Panc1 (cell line): ENCODE data around the gene C22orf15. TPM values are rescaled to one million over a fixed set of nuclear protein-coding genes. Genes with fewer than 3 reads are reported as not detected.

ENCODE experiments used
- ATAC-seq: fragments of 200-7000 bp; cut with Tn5 transposase; 2 replicates; pipeline ENCODE4 v1.9.1; 2020; ENCODE audit warnings: mild to moderate bottlenecking, moderate library complexity
- BruUV-seq: library from RNA; stranded (reverse); fragments of 400-500 nt; replicated peaks from 2 replicates; lab custom pipeline; 2021; lab: Mats Ljungman, UMichigan
- CTCF ChIA-PET: fragments of 300-600 bp; sonication (Branson Sonifier 250); formaldehyde crosslinking; loops from one replicate; lab custom pipeline; 2022; ENCODE audit warnings: antibody characterized with exemption; lab: Charles Lee
- POLR2A ChIA-PET: fragments of 300-600 bp; sonication (Branson Sonifier 250); formaldehyde crosslinking; loops from one replicate; lab custom pipeline; 2022; ENCODE audit warnings: antibody characterized with exemption; lab: Charles Lee
- DNase-seq: peaks from one replicate; pipeline ENCODE4 v3.0.0-alpha.2; 2010; ENCODE audit warnings: low read depth, low spot score
- H3K27ac ChIP-seq: 2 replicates; pipeline ENCODE4 v1.5.1; 2011; ENCODE audit warnings: mild to moderate bottlenecking, low read length, inconsistent platforms
- H3K27me3 ChIP-seq: fragments of 200-500 bp; sonication (Bioruptor generic); 2 replicates; pipeline ENCODE4 v1.6.0; 2014; ENCODE audit warnings: low read length, inconsistent platforms; ENCODE audit not compliant: control insufficient read depth, insufficient read depth
- H3K36me3 ChIP-seq: fragments of 200-500 bp; sonication (Bioruptor generic); 2 replicates; pipeline ENCODE4 v1.5.1; 2014; ENCODE audit warnings: inconsistent platforms, mild to moderate bottlenecking, low read length, moderate library complexity; ENCODE audit not compliant: control insufficient read depth, insufficient read depth
- H3K4me1 ChIP-seq: 2 replicates; pipeline ENCODE4 v1.5.1; 2011; ENCODE audit warnings: inconsistent platforms, mild to moderate bottlenecking, low read length, moderate library complexity; ENCODE audit not compliant: control insufficient read depth, insufficient read depth
- H3K4me3 ChIP-seq, 2 experiments: 2 replicates each; pipeline ENCODE4 v1.5.1; 2011 to 2012; ENCODE audit warnings: low read depth in 2 of 2, low read length in 2 of 2, mild to moderate bottlenecking in 2 of 2, inconsistent platforms in 1 of 2, moderate library complexity in 1 of 2
- H3K9me3 ChIP-seq: fragments of 200-500 bp; sonication (Bioruptor generic); 2 replicates; pipeline ENCODE4 v1.5.1; 2014; ENCODE audit warnings: low read depth, mild to moderate bottlenecking, inconsistent platforms, low read length, moderate library complexity; ENCODE audit not compliant: control insufficient read depth, insufficient read depth
- CTCF ChIP-seq: fragments of 450-650 bp; IDR thresholded peaks from 2 replicates; pipeline ENCODE4 v1.5.1; 2017; ENCODE audit warnings: mild to moderate bottlenecking
- POLR2AphosphoS5 ChIP-seq: IDR thresholded peaks from 2 replicates; pipeline ENCODE4 v1.6.1; 2012; ENCODE audit warnings: mild to moderate bottlenecking, low read depth, low read length, moderate library complexity
- REST ChIP-seq, 2 experiments: IDR thresholded peaks; 2 replicates each; pipeline ENCODE4 v1.6.1; 2011 to 2012; ENCODE audit warnings: low read depth in 2 of 2, control low read depth in 1 of 2, low read length in 1 of 2, mild to moderate bottlenecking in 1 of 2, moderate library complexity in 1 of 2; ENCODE audit not compliant: insufficient read depth in 1 of 2
- SIN3A ChIP-seq: IDR thresholded peaks from 2 replicates; pipeline ENCODE4 v1.6.1; 2012; ENCODE audit warnings: low read depth, mild to moderate bottlenecking, low read length, moderate library complexity, borderline replicate concordance; ENCODE audit not compliant: insufficient read depth
- TCF7L2 ChIP-seq: IDR thresholded peaks from 2 replicates; pipeline ENCODE4 v1.6.1; 2011; ENCODE audit warnings: mild to moderate bottlenecking, low read depth, low read length, inconsistent platforms
- in situ Hi-C: cut with HindIII; loops from 2 replicates; pipeline ENCODE4 v1.10.0; 2016; ENCODE audit warnings: low sequenced_read_pairs, low pct_unique_long_range_greater_than_20kb
- intact Hi-C: fragments of 100-400 bp; cut with micrococcal nuclease; formaldehyde crosslinking; loops from one replicate; pipeline ENCODE4 v1.10.0; 2022; ENCODE audit not compliant: unreplicated experiment
- total RNA-seq: library from RNA; stranded (reverse); gene quantifications from one replicate; pipeline ENCODE4 v1.2.1, GENCODE V29; 2021; ENCODE audit not compliant: unreplicated experiment

The C22orf15 gene
- total RNA-seq, 1 experiment from 2014 or later = not detected

GRCh38 chr22:23774922-23775436 lies 12.2 kb downstream of the C22orf15 start:
- Histone ChIP-seq H3K4me1 (no peaks in the 10 kb centered on the region), H3K9me3 (no peaks in the 10 kb centered on the region), H3K4me3 (no peak overlapping the region), H3K27me3 (no peaks in the 10 kb centered on the region), H3K36me3 (no peaks in the 10 kb centered on the region), H3K27ac (no peak overlapping the region)
- DNase-seq (no peak), ATAC-seq (no peak)
- intact Hi-C loops (loop anchor here (10.0 kb wide), 1 partner anchor 70 kb away; no protein-coding TSS in a partner anchor), in situ Hi-C loops (no loop called here)
- ChIA-PET POLR2A (interaction anchor here (0.7 to 1.0 kb wide), 2 partner anchors 12 to 18 kb away, joined by 3 to 4 read pairs; partner anchors contain the start of gene SMARCB1), CTCF (no interaction called here)
- TF ChIP-seq REST (IDR thresholded peaks at IDR 0.05; ENCODE audit: insufficient read depth in 1 of 2, low read depth in 2 of 2, low read length in 1 of 2) (no peak), TCF7L2 (no peak), SIN3A (no peak), CTCF (no peak), POLR2AphosphoS5 (no peak)
- no TSS peak for BruUV-seq

- H3K9me3 ChIP-seq = no peaks in the 10 kb centered on the region
- intact Hi-C loops = loop anchor here (10.0 kb wide), 1 partner anchor 69 kb away; no protein-coding TSS in a partner anchor
- H3K4me3 ChIP-seq = no peak overlapping the region
- CTCF ChIA-PET = interaction anchor here (0.7 kb wide), 1 partner anchor 22 kb away, joined by 3 read pairs; no protein-coding TSS in a partner anchor
- POLR2A ChIA-PET = no interaction called here
- no peak for TF ChIP-seq TCF7L2
- no peak for TF ChIP-seq CTCF
- TF ChIP-seq REST (IDR thresholded peaks at IDR 0.05; ENCODE audit: insufficient read depth in 1 of 2, low read depth in 2 of 2, low read length in 1 of 2) = no peak
- TF ChIP-seq POLR2AphosphoS5 = no peak
- no peak for TF ChIP-seq SIN3A
- no peak overlapping the region for H3K27ac ChIP-seq
- H3K36me3 ChIP-seq = no peaks in the 10 kb centered on the region
- ATAC-seq (peak; percentile 62; the same call in 1 of the 2 replicates), DNase-seq (no peak)
- H3K4me1 ChIP-seq = no peaks in the 10 kb centered on the region
- BruUV-seq = no TSS peak
- in situ Hi-C loops = no loop called here
- no peaks in the 10 kb centered on the region for H3K27me3 ChIP-seq
These were observed 13.1 kb downstream of the C22orf15 start for GRCh38 chr22:23775779-23776375.
